Keratinocyte (primary cell): ENCODE results near the gene SIK3. TPM values are rescaled to one million over a fixed set of nuclear protein-coding genes. Genes with fewer than 3 reads are reported as not detected.

ENCODE experiments used
- DNase-seq: peaks from one replicate; pipeline ENCODE4 v3.0.0-alpha.2; 2011; ENCODE audit warnings: low read depth, missing footprints, low spot score
- FAIRE-seq: peaks from 2 replicates; lab custom pipeline; 2011; peaks lifted over from hg19 to GRCh38; lab: Jason Lieb, UNC
- H2AFZ ChIP-seq: 2 replicates; pipeline ENCODE4 v1.6.0; 2012; ENCODE audit warnings: low read length, control low read depth, inconsistent platforms; ENCODE audit not compliant: control insufficient read depth
- H3K27ac ChIP-seq: 2 replicates; pipeline ENCODE4 v1.5.1; 2011; ENCODE audit warnings: low read length; ENCODE audit not compliant: control insufficient read depth, insufficient read depth
- H3K27me3 ChIP-seq: 3 replicates; pipeline ENCODE4 v1.6.0; 2011; ENCODE audit warnings: low read length; ENCODE audit not compliant: control insufficient read depth, insufficient read depth; ENCODE audit errors: extremely low read depth
- H3K36me3 ChIP-seq, 2 experiments: 2 replicates in 1 of 2; 3 replicates in 1 of 2; pipeline ENCODE4 v1.5.1; 2011; ENCODE audit warnings: low read length in 2 of 2, mild to moderate bottlenecking in 1 of 2; ENCODE audit not compliant: control insufficient read depth in 2 of 2, insufficient read depth in 2 of 2; ENCODE audit errors: extremely low read depth in 1 of 2
- H3K4me1 ChIP-seq: 3 replicates; pipeline ENCODE4 v1.5.1; 2011; ENCODE audit warnings: low read length; ENCODE audit not compliant: control insufficient read depth, insufficient read depth; ENCODE audit errors: extremely low read depth
- H3K4me2 ChIP-seq: 3 replicates; pipeline ENCODE4 v1.6.0; 2011; ENCODE audit warnings: low read depth, low read length; ENCODE audit not compliant: control insufficient read depth, insufficient read depth; ENCODE audit errors: extremely low read depth
- H3K4me3 ChIP-seq, 3 experiments: fragments of 200-600 bp in 1 of 3; sonication (generic) in 1 of 3; 2 replicates in 2 of 3; 3 replicates in 1 of 3; pipeline ENCODE4 v1.5.1; 2011 to 2016; ENCODE audit warnings: low read length in 3 of 3, mild to moderate bottlenecking in 3 of 3, control low read depth in 2 of 3, inconsistent platforms in 1 of 3, low read depth in 1 of 3, mixed read lengths in 1 of 3, mixed run types in 1 of 3, moderate library complexity in 1 of 3; ENCODE audit not compliant: control insufficient read depth in 2 of 3, insufficient read depth in 2 of 3; ENCODE audit errors: extremely low read depth in 1 of 3
- H3K79me2 ChIP-seq: 2 replicates; pipeline ENCODE4 v1.6.0; 2012; ENCODE audit warnings: low read length; ENCODE audit not compliant: control insufficient read depth, insufficient read depth
- H3K9ac ChIP-seq: 3 replicates; pipeline ENCODE4 v1.6.0; 2011; ENCODE audit warnings: low read length; ENCODE audit not compliant: control insufficient read depth, insufficient read depth; ENCODE audit errors: extremely low read depth
- H3K9me1 ChIP-seq: 3 replicates; pipeline ENCODE4 v1.6.0; 2011; ENCODE audit warnings: low read length; ENCODE audit not compliant: control insufficient read depth, insufficient read depth; ENCODE audit errors: extremely low read depth
- H3K9me3 ChIP-seq: 2 replicates; pipeline ENCODE4 v1.5.1; 2012; ENCODE audit warnings: low read depth, low read length; ENCODE audit not compliant: control insufficient read depth
- H4K20me1 ChIP-seq: 3 replicates; pipeline ENCODE4 v1.6.0; 2011; ENCODE audit warnings: low read length; ENCODE audit not compliant: control insufficient read depth, insufficient read depth; ENCODE audit errors: extremely low read depth
- CTCF ChIP-seq, 3 experiments: IDR thresholded peaks in 1 of 3; conservative IDR thresholded peaks in 1 of 3; optimal IDR thresholded peaks in 1 of 3; 2 replicates in 2 of 3; 3 replicates in 1 of 3; pipeline versions ENCODE3 to v1.5.1; 2011; ENCODE audit warnings: low read length in 3 of 3, mild to moderate bottlenecking in 3 of 3, moderate library complexity in 2 of 3, control low read depth in 1 of 3, inconsistent platforms in 1 of 3; ENCODE audit not compliant: insufficient read depth in 2 of 3; ENCODE audit errors: extremely low read depth in 1 of 3
- EZH2 ChIP-seq: IDR thresholded peaks from one replicate; pipeline ENCODE4 v1.6.1; 2012; ENCODE audit warnings: inconsistent platforms, mild to moderate bottlenecking, low read length, moderate library complexity
- dilution Hi-C: fragments of 300-500 bp; cut with MboI; formaldehyde crosslinking; loops from one replicate; pipeline ENCODE4 v1.7.0; 2020; ENCODE audit warnings: low sequenced_read_pairs; ENCODE audit not compliant: extremely low pct_ligation_motif_present
- polyA plus RNA-seq, 5 experiments: library from polyadenylated mRNA; depleted of rRNA in 3 of 5; stranded (reverse) in 3 of 5; stranded (forward) in 1 of 5; unstranded in 1 of 5; fragments of >200 nt; gene quantifications; 1 replicate in 1 of 5; 2 replicates in 3 of 5; 3 replicates in 1 of 5; pipeline versions ENCODE4 v1.2.1 to v1.2.3, GENCODE V29; 2011 to 2012; ENCODE audit warnings: missing spikeins in 2 of 5, low read depth in 1 of 5, low replicate concordance in 1 of 5

The SIK3 gene
- polyA plus RNA-seq, 1 donor (not counting 4 experiments of a cell fraction or from before 2014, with no cell fraction given) = 8.2 TPM

DNA sequence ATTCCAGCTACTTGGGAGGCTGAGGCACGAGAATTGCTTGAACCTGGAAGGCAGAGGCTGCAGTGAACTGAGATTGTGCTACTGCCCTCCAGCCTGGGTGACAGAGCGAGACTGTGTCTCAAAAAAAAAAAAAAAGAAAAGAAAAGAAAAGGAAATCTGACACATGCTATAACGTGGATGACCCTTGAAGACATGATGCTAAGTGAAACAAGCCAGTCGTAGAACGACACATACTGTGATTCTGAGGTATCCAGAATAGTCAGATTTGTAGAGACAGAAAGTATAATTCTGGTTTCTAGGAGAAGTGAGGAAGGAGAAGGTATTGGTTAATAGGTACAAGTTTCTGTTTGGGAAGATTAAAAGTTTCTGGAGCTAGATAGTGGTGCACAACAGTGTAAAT, 299.9 kb downstream of the SIK3 start:
- Histone ChIP-seq H3K36me3 (no peaks in the 10 kb centered on the region), H4K20me1 (no peaks in the 10 kb centered on the region), H3K9me1 (no peaks in the 10 kb centered on the region), H3K27ac (no peak overlapping the region), H3K4me1 (peaks cover 5% of the 10 kb centered on the region), H3K9ac (no peak overlapping the region), H3K27me3 (no peaks in the 10 kb centered on the region), H3K9me3 (no peaks in the 10 kb centered on the region), H3K4me3 (no peak overlapping the region), H3K79me2 (no peaks in the 10 kb centered on the region), H3K4me2 (no peak overlapping the region), H2AFZ (no peak overlapping the region)
- FAIRE-seq = no peak
- no peak for DNase-seq
- dilution Hi-C loops = no loop called here
- TF ChIP-seq CTCF (optimal IDR thresholded peaks at IDR 0.05 in 1 of 3, IDR thresholded peaks at IDR 0.05 in 1 of 3, conservative IDR thresholded peaks at IDR 0.05 in 1 of 3; ENCODE audit: extremely low read depth in 1 of 3, insufficient read depth in 2 of 3, low read length in 3 of 3) (no peak), EZH2 (no peak)

DNA sequence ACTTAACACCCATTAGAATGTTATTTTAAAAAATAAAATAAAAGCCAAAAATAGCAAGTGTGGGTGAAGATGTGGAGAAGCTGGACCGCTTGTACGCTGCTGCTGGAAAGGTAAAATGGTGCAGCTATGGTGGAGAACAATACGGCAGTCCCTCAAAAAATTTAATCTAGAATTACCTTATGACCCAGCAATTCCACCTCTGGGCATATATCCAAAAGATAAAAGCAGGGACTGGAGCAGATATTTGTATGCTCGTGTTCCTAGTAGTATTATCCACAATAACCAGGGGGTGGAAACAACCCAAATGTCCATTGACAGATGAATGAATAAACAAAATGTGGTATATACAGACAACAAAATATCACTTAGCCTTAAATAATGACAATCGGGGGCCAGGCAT, 300.4 kb downstream of the SIK3 start:
- DNase-seq = no peak
- Histone ChIP-seq H3K4me2 (no peak overlapping the region), H3K9ac (no peak overlapping the region), H3K4me1 (peaks cover 10% of the 10 kb centered on the region), H3K27ac (no peak overlapping the region), H3K9me3 (no peaks in the 10 kb centered on the region), H4K20me1 (no peaks in the 10 kb centered on the region), H3K4me3 (no peak overlapping the region), H3K36me3 (no peaks in the 10 kb centered on the region), H3K9me1 (no peaks in the 10 kb centered on the region), H3K79me2 (no peaks in the 10 kb centered on the region), H2AFZ (no peak overlapping the region), H3K27me3 (no peaks in the 10 kb centered on the region)
- FAIRE-seq = no peak
- dilution Hi-C loops = no loop called here
- no peak for TF ChIP-seq EZH2
- TF ChIP-seq CTCF (optimal IDR thresholded peaks at IDR 0.05 in 1 of 3, IDR thresholded peaks at IDR 0.05 in 1 of 3, conservative IDR thresholded peaks at IDR 0.05 in 1 of 3; ENCODE audit: extremely low read depth in 1 of 3, insufficient read depth in 2 of 3, low read length in 3 of 3) = no peak
